ENCODE data around the gene THBS4. TPM values are rescaled to one million over a fixed set of nuclear protein-coding genes. Genes with fewer than 3 reads are reported as not detected.

The THBS4 gene
- total RNA-seq, 2 experiments from 2014 or later = 0.64 to 0.85 TPM

- Mint-ChIP-seq H3K9me3 (peaks cover 27% of the 10 kb centered on the region), H3K4me3 (no peak overlapping the region), H3K4me1 (peaks cover 30% of the 10 kb centered on the region), H3K27me3 (no peaks in the 10 kb centered on the region), H3K27ac (no peak overlapping the region), H3K36me3 (ENCODE audit: low read depth) (peaks cover 68% of the 10 kb centered on the region)
- DNase-seq = no peak
- ChIA-PET POLR2A (no interaction called here), CTCF (no interaction called here)
Observed at GRCh38 chr5:80114860-80115259, 79.7 kb downstream of the THBS4 start.

GRCh38 chr5:80116000-80116399 is 80.9 kb downstream of the THBS4 start:
- CTCF ChIA-PET = interaction anchor here (0.6 to 1.5 kb wide), 2 partner anchors 25 to 146 kb away, joined by 4 to 6 read pairs; no protein-coding TSS in a partner anchor
- Mint-ChIP-seq H3K4me3 (no peak overlapping the region), H3K27ac (no peak overlapping the region), H3K36me3 (ENCODE audit: low read depth) (peaks cover 72% of the 10 kb centered on the region), H3K4me1 (peaks cover 30% of the 10 kb centered on the region), H3K27me3 (no peaks in the 10 kb centered on the region), H3K9me3 (peaks cover 27% of the 10 kb centered on the region)
- DNase-seq = no peak
- POLR2A ChIA-PET = no interaction called here

- Mint-ChIP-seq H3K27me3 (no peaks in the 10 kb centered on the region), H3K4me1 (peaks cover 30% of the 10 kb centered on the region), H3K27ac (no peak overlapping the region), H3K9me3 (peaks cover 27% of the 10 kb centered on the region), H3K4me3 (no peak overlapping the region), H3K36me3 (ENCODE audit: low read depth) (peaks cover 72% of the 10 kb centered on the region)
- DNase-seq = no peak
- ChIA-PET POLR2A (no interaction called here), CTCF (interaction anchor here (0.6 to 1.5 kb wide), 4 partner anchors 13 to 173 kb away, joined by 3 to 6 read pairs (median 4); no protein-coding TSS in a partner anchor)
Observed at GRCh38 chr5:80116465-80116864, 81.3 kb downstream of the THBS4 start.

- DNase-seq = no peak
Observed at GRCh38 chr5:80117446-80117845, 82.3 kb downstream of the THBS4 start.

GRCh38 chr5:80119372-80119771 is 84.2 kb downstream of the THBS4 start:
- no peak for DNase-seq
- ChIA-PET CTCF (interaction anchor here (1.0 to 1.5 kb wide), 2 partner anchors 10 to 28 kb away, joined by 4 read pairs; no protein-coding TSS in a partner anchor), POLR2A (no interaction called here)
- Mint-ChIP-seq H3K4me3 (no peak overlapping the region), H3K27ac (no peak overlapping the region), H3K27me3 (no peaks in the 10 kb centered on the region), H3K4me1 (peaks cover 38% of the 10 kb centered on the region), H3K36me3 (ENCODE audit: low read depth) (peaks cover 69% of the 10 kb centered on the region), H3K9me3 (peaks cover 24% of the 10 kb centered on the region)

More at GRCh38 chr5:80117446-80117845, 82.3 kb downstream of the THBS4 start:
- no peaks in the 10 kb centered on the region for H3K27me3 Mint-ChIP-seq
- H3K4me1 Mint-ChIP-seq = peaks cover 31% of the 10 kb centered on the region
- H3K4me3 Mint-ChIP-seq = no peak overlapping the region
- H3K27ac Mint-ChIP-seq = peak overlapping the region; percentile 84
- H3K9me3 Mint-ChIP-seq = peaks cover 31% of the 10 kb centered on the region
- ChIA-PET POLR2A (interaction anchor here (0.6 kb wide), 1 partner anchor 160 kb away, joined by 3 read pairs; no protein-coding TSS in a partner anchor), CTCF (interaction anchor here (0.6 to 1.6 kb wide), 4 partner anchors 22 to 172 kb away, joined by 3 to 6 read pairs (median 4); no protein-coding TSS in a partner anchor)
- peaks cover 74% of the 10 kb centered on the region for H3K36me3 Mint-ChIP-seq (ENCODE audit: low read depth)

GRCh38 chr5:80122579-80122978 is 87.4 kb downstream of the THBS4 start:
- Mint-ChIP-seq H3K4me1 (peaks cover 45% of the 10 kb centered on the region), H3K4me3 (no peak overlapping the region), H3K9me3 (peaks cover 14% of the 10 kb centered on the region), H3K36me3 (ENCODE audit: low read depth) (peaks cover 62% of the 10 kb centered on the region), H3K27ac (no peak overlapping the region), H3K27me3 (no peaks in the 10 kb centered on the region)
- ChIA-PET POLR2A (no interaction called here), CTCF (interaction anchor here (1.2 kb wide), 2 partner anchors 16 to 25 kb away, joined by 3 read pairs; no protein-coding TSS in a partner anchor)
- DNase-seq = no peak

GRCh38 chr5:80124121-80124918 is 89.2 kb downstream of the THBS4 start:
- DNase-seq = no peak

GRCh38 chr5:80125022-80125961 is 90.1 kb downstream of the THBS4 start:
- H3K27me3 Mint-ChIP-seq = no peaks in the 10 kb centered on the region
- no peak for DNase-seq
- peak overlapping the region; percentile 28 for H3K27ac Mint-ChIP-seq
- peak overlapping the region; percentile 3 for H3K4me3 Mint-ChIP-seq
- ChIA-PET POLR2A (no interaction called here), CTCF (interaction anchor here (0.6 to 2.5 kb wide), 19 partner anchors 10 to 362 kb away, joined by 3 to 16 read pairs (median 3); no protein-coding TSS in a partner anchor)
- H3K36me3 Mint-ChIP-seq (ENCODE audit: low read depth) = peaks cover 56% of the 10 kb centered on the region
- H3K4me1 Mint-ChIP-seq = peaks cover 36% of the 10 kb centered on the region
- peaks cover 6% of the 10 kb centered on the region for H3K9me3 Mint-ChIP-seq

More at GRCh38 chr5:80124121-80124918, 89.2 kb downstream of the THBS4 start:
- Mint-ChIP-seq H3K9me3 (peaks cover 6% of the 10 kb centered on the region), H3K36me3 (ENCODE audit: low read depth) (peaks cover 61% of the 10 kb centered on the region), H3K27ac (peak overlapping the region; percentile 50), H3K4me3 (no peak overlapping the region), H3K4me1 (peaks cover 36% of the 10 kb centered on the region), H3K27me3 (no peaks in the 10 kb centered on the region)
- ChIA-PET CTCF (interaction anchor here (0.6 to 2.5 kb wide), 6 partner anchors 11 to 126 kb away, joined by 3 to 16 read pairs (median 3); no protein-coding TSS in a partner anchor), POLR2A (interaction anchor here (1.1 kb wide), 1 partner anchor 132 kb away, joined by 3 read pairs; the partner anchor contains the start of gene SERINC5)

- H3K4me3 Mint-ChIP-seq = peak overlapping the region; percentile 3
- no peaks in the 10 kb centered on the region for H3K27me3 Mint-ChIP-seq
- POLR2A ChIA-PET = no interaction called here
- H3K4me1 Mint-ChIP-seq = peaks cover 38% of the 10 kb centered on the region
- peak overlapping the region; percentile 28 for H3K27ac Mint-ChIP-seq
- DNase-seq = peak; percentile 33
- peaks cover 13% of the 10 kb centered on the region for H3K9me3 Mint-ChIP-seq
- peaks cover 63% of the 10 kb centered on the region for H3K36me3 Mint-ChIP-seq (ENCODE audit: low read depth)
- CTCF ChIA-PET = interaction anchor here (0.6 to 2.5 kb wide), 16 partner anchors 9 to 362 kb away, joined by 3 to 16 read pairs (median 4); no protein-coding TSS in a partner anchor
Observed at GRCh38 chr5:80125962-80126480, 90.9 kb downstream of the THBS4 start.

- no peak overlapping the region for H3K27ac Mint-ChIP-seq
- H3K4me3 Mint-ChIP-seq = no peak overlapping the region
- peaks cover 22% of the 10 kb centered on the region for H3K9me3 Mint-ChIP-seq
- no peak for DNase-seq
- peaks cover 68% of the 10 kb centered on the region for H3K36me3 Mint-ChIP-seq (ENCODE audit: low read depth)
- ChIA-PET POLR2A (no interaction called here), CTCF (no interaction called here)
- peaks cover 46% of the 10 kb centered on the region for H3K4me1 Mint-ChIP-seq
- H3K27me3 Mint-ChIP-seq = no peaks in the 10 kb centered on the region
Observed at GRCh38 chr5:80127116-80127552, 92.0 kb downstream of the THBS4 start.

- peaks cover 17% of the 10 kb centered on the region for H3K9me3 Mint-ChIP-seq
- ChIA-PET CTCF (no interaction called here), POLR2A (interaction anchor here (0.7 kb wide), 1 partner anchor 22 kb away, joined by 3 read pairs; no protein-coding TSS in a partner anchor)
- peaks cover 50% of the 10 kb centered on the region for H3K4me1 Mint-ChIP-seq
- DNase-seq = no peak
- peaks cover 74% of the 10 kb centered on the region for H3K36me3 Mint-ChIP-seq (ENCODE audit: low read depth)
- no peaks in the 10 kb centered on the region for H3K27me3 Mint-ChIP-seq
- no peak overlapping the region for H3K4me3 Mint-ChIP-seq
- no peak overlapping the region for H3K27ac Mint-ChIP-seq
Observed at GRCh38 chr5:80128141-80128540, 93.0 kb downstream of the THBS4 start.

- Mint-ChIP-seq H3K4me1 (peaks cover 54% of the 10 kb centered on the region), H3K27ac (no peak overlapping the region), H3K4me3 (no peak overlapping the region), H3K36me3 (ENCODE audit: low read depth) (peaks cover 78% of the 10 kb centered on the region), H3K27me3 (no peaks in the 10 kb centered on the region), H3K9me3 (peaks cover 20% of the 10 kb centered on the region)
- DNase-seq = no peak
- ChIA-PET CTCF (interaction anchor here (0.9 to 1.0 kb wide), 2 partner anchors 13 to 63 kb away, joined by 3 read pairs; no protein-coding TSS in a partner anchor), POLR2A (no interaction called here)
Observed at GRCh38 chr5:80129146-80129545, 94.0 kb downstream of the THBS4 start.

Measured in activated CD4-positive, alpha-beta T cell treated with anti-CD3 and anti-CD28 coated beads, Interleukin-2, amount 10 ng/mL, durations not matched to agents 7 days and 5 days (primary cell).